ENCODE measurements around the gene MKNK1.

MKNK1 gene

GRCh38 chr1:46515576-46515975 lies 88.5 kb downstream of the MKNK1 start:
- TF ChIP-seq ZNF274 (IDR thresholded peaks at IDR 0.05; ENCODE audit: low read depth, low read length) = no peak
- no peak overlapping the region for H3K4me3 ChIP-seq (ENCODE audit: low read length)

GRCh38 chr1:46513536-46513935 lies 90.5 kb downstream of the MKNK1 start:
- no peak for TF ChIP-seq ZNF274 (IDR thresholded peaks at IDR 0.05; ENCODE audit: low read depth, low read length)
- no peak overlapping the region for H3K4me3 ChIP-seq (ENCODE audit: low read length)

- no peak for TF ChIP-seq ZNF274 (IDR thresholded peaks at IDR 0.05; ENCODE audit: low read depth, low read length)
- H3K4me3 ChIP-seq (ENCODE audit: low read length) = no peak overlapping the region
These were observed 91.3 kb downstream of the MKNK1 start for GRCh38 chr1:46512792-46513190.

- H3K4me3 ChIP-seq (ENCODE audit: low read length) = no peak overlapping the region
- no peak for TF ChIP-seq ZNF274 (IDR thresholded peaks at IDR 0.05; ENCODE audit: low read depth, low read length)
These were observed 91.8 kb downstream of the MKNK1 start for GRCh38 chr1:46512135-46512791.

GRCh38 chr1:46510998-46511365 lies 93.1 kb downstream of the MKNK1 start:
- no peak for TF ChIP-seq ZNF274 (IDR thresholded peaks at IDR 0.05; ENCODE audit: low read depth, low read length)
- no peak overlapping the region for H3K4me3 ChIP-seq (ENCODE audit: low read length)

GRCh38 chr1:46510341-46510997 lies 93.6 kb downstream of the MKNK1 start:
- no peak overlapping the region for H3K4me3 ChIP-seq (ENCODE audit: low read length)
- TF ChIP-seq ZNF274 (IDR thresholded peaks at IDR 0.05; ENCODE audit: low read depth, low read length) = no peak

GRCh38 chr1:46508757-46509156 lies 95.3 kb downstream of the MKNK1 start:
- H3K4me3 ChIP-seq (ENCODE audit: low read length) = no peak overlapping the region
- no peak for TF ChIP-seq ZNF274 (IDR thresholded peaks at IDR 0.05; ENCODE audit: low read depth, low read length)

All from GM08714 (cell line).